H1 (cell line): ENCODE measurements around the gene NAA25.

Source experiments
- ASH2L ChIP-seq: fragments of 200-600, 300-600 bp; sonication (generic); IDR thresholded peaks from one replicate; pipeline ENCODE4 v1.7.1; 2017; ENCODE audit warnings: low read length
- CEBPB ChIP-seq: IDR thresholded peaks from 2 replicates; pipeline ENCODE4 v1.6.1; 2012; ENCODE audit warnings: low read depth, low read length
- CHD1 ChIP-seq: IDR thresholded peaks from 2 replicates; pipeline ENCODE4 v1.6.1; 2012; ENCODE audit warnings: low read depth, low read length, improper control_type of control experiment
- CTCF ChIP-seq, 3 experiments: IDR thresholded peaks; 1 replicate in 2 of 3; 2 replicates in 1 of 3; pipeline versions ENCODE4 v1.5.1 to v1.6.1; 2011; ENCODE audit warnings: low read length in 3 of 3, mild to moderate bottlenecking in 3 of 3, inconsistent platforms in 2 of 3, low read depth in 1 of 3, moderate library complexity in 1 of 3; ENCODE audit not compliant: insufficient read depth in 1 of 3; ENCODE audit errors: control extremely low read depth in 1 of 3
- EGR1 ChIP-seq: IDR thresholded peaks from 2 replicates; pipeline ENCODE4 v1.6.1; 2011; ENCODE audit warnings: low read depth, low read length, borderline replicate concordance
- EZH2 ChIP-seq: fragments of 200-600 bp; sonication (generic); IDR thresholded peaks from 2 replicates; pipeline ENCODE4 v1.7.1; 2012; ENCODE audit warnings: low read depth, mild to moderate bottlenecking, moderate library complexity, low read length, inconsistent platforms; ENCODE audit not compliant: severe bottlenecking
- KDM1A ChIP-seq: fragments of 200-600, 300-600 bp; sonication (generic); IDR thresholded peaks from 2 replicates; pipeline ENCODE4 v1.7.1; 2016; ENCODE audit warnings: mild to moderate bottlenecking, low read length, borderline replicate concordance
- POLR2A ChIP-seq, 2 experiments: IDR thresholded peaks; 1 replicate in 1 of 2; 2 replicates in 1 of 2; pipeline ENCODE4 v1.6.1; 2011; ENCODE audit warnings: low read depth in 2 of 2, low read length in 2 of 2, mild to moderate bottlenecking in 2 of 2; ENCODE audit errors: control extremely low read depth in 1 of 2
- POLR2AphosphoS5 ChIP-seq: IDR thresholded peaks from 2 replicates; pipeline ENCODE4 v1.6.1; 2011; ENCODE audit warnings: low read depth, low read length
- RFX5 ChIP-seq: IDR thresholded peaks from 2 replicates; pipeline ENCODE4 v1.6.1; 2011; ENCODE audit warnings: low read depth, low read length, improper control_type of control experiment, borderline replicate concordance
- RXRA ChIP-seq: IDR thresholded peaks from 2 replicates; pipeline ENCODE4 v1.6.1; 2011; ENCODE audit warnings: low read depth, mild to moderate bottlenecking, low read length, moderate library complexity; ENCODE audit not compliant: insufficient read depth
- SUZ12 ChIP-seq: fragments of 200-600 bp; sonication (generic); IDR thresholded peaks from 2 replicates; pipeline ENCODE4 v1.6.1; 2012; ENCODE audit warnings: mild to moderate bottlenecking, inconsistent platforms, low read length, moderate library complexity, mixed read lengths
- TCF12 ChIP-seq: IDR thresholded peaks from 2 replicates; pipeline ENCODE4 v1.6.1; 2011; ENCODE audit warnings: low read depth, mild to moderate bottlenecking, low read length
- TF ChIP-seq, protein P1 (sequence below): IDR thresholded peaks from 2 replicates; pipeline ENCODE4 v1.6.1; 2012; ENCODE audit warnings: inconsistent platforms

- TF ChIP-seq TCF12: no peak
- no peak for TF ChIP-seq EZH2
- no peak for TF ChIP-seq RFX5
- TF ChIP-seq CTCF (IDR thresholded peaks at IDR 0.05; ENCODE audit: control extremely low read depth in 1 of 3, insufficient read depth in 1 of 3, low read depth in 1 of 3, low read length in 3 of 3): no peak
- TF ChIP-seq POLR2A (IDR thresholded peaks at IDR 0.05; ENCODE audit: control extremely low read depth in 1 of 2, low read depth in 2 of 2, low read length in 2 of 2): no peak
- TF ChIP-seq POLR2AphosphoS5: no peak
- no peak for TF ChIP-seq EGR1
- 0 out of 2 replicates have a peak, but pooled peaks have one; percentile 29 for TF ChIP-seq CEBPB
- no peak for TF ChIP-seq RXRA
- no peak for TF ChIP-seq ASH2L
- TF ChIP-seq SUZ12: no peak
- TF ChIP-seq KDM1A: no peak
- TF ChIP-seq CHD1: no peak
- TF ChIP-seq, protein P1, sequence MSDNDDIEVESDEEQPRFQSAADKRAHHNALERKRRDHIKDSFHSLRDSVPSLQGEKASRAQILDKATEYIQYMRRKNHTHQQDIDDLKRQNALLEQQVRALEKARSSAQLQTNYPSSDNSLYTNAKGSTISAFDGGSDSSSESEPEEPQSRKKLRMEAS: no peak
These were observed 14.5 kb upstream of the NAA25 start for GRCh38 chr12:112122823-112123690.
